Naive thymus-derived CD8-positive, alpha-beta T cell (primary cell): Measurements from ENCODE around the gene RBM19. TPM values are rescaled to one million over a fixed set of nuclear protein-coding genes. Genes with fewer than 3 reads are reported as not detected.
A peak's percentile ranks its signal among the peaks of the same experiment; 100 is the strongest.

Source experiments
- ATAC-seq, 2 donors: fragments of 150-1000 bp; cut with Tn5 transposase in 1 of 2; sonication (Bioruptor Pico), chemical (Tn5 transposase) in 1 of 2; 1 replicate in 1 of 2; 2 replicates in 1 of 2; pipeline ENCODE4 v1.10.0; 2021; ENCODE audit warnings: mild to moderate bottlenecking in 2 of 2, moderate library complexity in 2 of 2
- POLR2A ChIA-PET: fragments of 350-600 bp; sonication (Branson Sonifier 250); formaldehyde crosslinking; loops from one replicate; lab custom pipeline; 2021; ENCODE audit warnings: antibody characterized with exemption; lab: Charles Lee
- DNase-seq, 10 donors: peaks; one replicate each; pipeline versions ENCODE4 v3.0.0 to v3.0.0-alpha.2; 2020 to 2022
- H3K27ac Mint-ChIP-seq, 10 donors: one replicate each; pipeline ENCODE4 v1.8.0; 2020 to 2022; ENCODE audit warnings: mild to moderate bottlenecking in 10 of 10, mixed read lengths in 10 of 10, moderate library complexity in 4 of 10, inconsistent platforms in 1 of 10
- H3K27me3 Mint-ChIP-seq, 5 donors: one replicate each; pipeline ENCODE4 v1.8.0; 2021 to 2022; ENCODE audit warnings: mixed read lengths in 5 of 5
- H3K36me3 Mint-ChIP-seq, 3 donors: one replicate each; pipeline ENCODE4 v1.8.0; 2020 to 2022; ENCODE audit warnings: mixed read lengths in 3 of 3, mild to moderate bottlenecking in 2 of 3, inconsistent platforms in 1 of 3
- H3K4me1 Mint-ChIP-seq, 4 donors: one replicate each; pipeline ENCODE4 v1.8.0; 2021 to 2022; ENCODE audit warnings: mixed read lengths in 4 of 4
- H3K4me3 Mint-ChIP-seq, 10 donors: one replicate each; pipeline ENCODE4 v1.8.0; 2020 to 2022; ENCODE audit warnings: mild to moderate bottlenecking in 10 of 10, mixed read lengths in 10 of 10, moderate library complexity in 6 of 10, inconsistent platforms in 1 of 10
- H3K9me3 Mint-ChIP-seq, 9 donors: one replicate each; pipeline ENCODE4 v1.8.0; 2020 to 2022; ENCODE audit warnings: mixed read lengths in 9 of 9, mild to moderate bottlenecking in 3 of 9, inconsistent platforms in 1 of 9, moderate library complexity in 1 of 9
- polyA plus RNA-seq, 3 donors: library from polyadenylated mRNA; unstranded; fragments of 300-500 nt; fragmentation: Illumina TruSeq; gene quantifications; one replicate each; pipeline ENCODE4 v1.2.3, GENCODE V29; 2021
- total RNA-seq, 8 experiments: library from RNA in 2 of 8; stranded (reverse) in 2 of 8; gene quantifications; one replicate each; pipeline ENCODE4 v1.2.3 and lab custom pipeline; 2021 to 2026

The RBM19 gene
- total and polyA plus RNA-seq, 5 experiments from 2014 or later = 5.4 to 84.6 (median 15.4) TPM

DNA sequence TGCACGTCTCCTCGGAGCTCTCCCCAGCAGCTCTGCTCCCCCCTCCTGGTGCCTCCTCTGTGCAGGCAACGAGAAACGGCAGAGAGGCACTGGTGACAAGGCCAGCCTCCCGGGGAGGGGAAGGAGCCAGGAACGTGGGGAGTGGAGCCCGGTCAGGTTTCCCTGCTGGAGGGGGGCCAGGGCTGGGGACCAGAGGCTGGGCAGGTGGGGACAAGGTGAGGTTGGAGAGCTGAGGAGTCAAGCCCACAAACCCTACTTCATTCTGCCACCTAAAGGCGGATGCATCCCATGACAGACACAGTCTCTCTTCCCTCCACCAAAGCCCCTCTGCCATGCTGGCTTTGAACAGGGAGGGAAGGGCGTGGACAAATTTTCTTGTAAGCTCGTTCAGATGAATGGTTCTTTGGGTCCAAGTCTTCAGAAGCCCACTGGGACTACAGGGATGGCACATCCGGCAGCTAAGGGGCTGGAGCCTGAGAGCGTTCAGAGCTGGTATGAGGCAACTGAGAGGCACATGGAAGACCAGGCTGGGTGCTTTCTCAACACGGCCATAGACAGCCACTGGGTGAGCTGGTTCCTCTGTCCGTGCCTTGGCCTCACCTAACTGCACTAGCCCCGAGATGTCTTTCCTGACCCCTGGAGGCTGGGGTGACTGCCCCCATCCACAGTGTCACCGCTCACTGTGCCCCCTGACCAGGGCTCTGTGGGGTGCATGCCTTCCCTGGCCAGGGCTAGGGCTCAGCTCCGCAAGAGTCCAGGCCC lies 105.9 kb downstream of the RBM19 start:
- no peak overlapping the region for H3K4me3 Mint-ChIP-seq

DNA sequence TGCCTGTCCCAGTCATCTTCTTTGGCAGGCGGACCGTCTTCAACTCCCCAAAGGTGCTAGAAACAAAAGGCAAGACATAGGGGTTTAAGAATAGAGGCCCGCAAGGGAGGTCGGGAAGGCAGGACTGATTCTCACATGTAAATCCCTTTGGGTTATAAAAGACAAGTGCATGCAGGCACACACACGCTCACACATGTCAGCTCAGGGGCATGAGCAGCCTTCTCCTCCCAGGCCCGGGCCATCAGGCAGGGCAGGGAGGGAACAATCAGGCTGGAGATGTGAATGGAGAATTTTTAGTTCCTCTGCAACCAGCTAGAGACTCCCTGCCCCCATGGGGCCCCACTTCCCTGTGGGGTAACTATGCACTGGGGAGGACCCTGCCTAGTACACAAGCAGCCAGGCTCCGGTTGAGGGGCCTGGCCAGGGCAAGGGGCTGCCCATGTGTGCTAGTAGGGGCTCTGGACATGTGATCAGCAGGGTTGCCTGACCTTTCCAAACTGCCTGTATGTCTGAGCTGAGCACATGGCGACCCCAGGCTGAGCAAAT lies 107.2 kb downstream of the RBM19 start:
- DNase-seq (no peak), ATAC-seq (no peak)
- Mint-ChIP-seq H3K4me3 (no peak overlapping the region), H3K27ac (peak overlapping the region in 2 of 10 donors; percentile 19 to 24), H3K4me1 (peaks cover 0 to 21% (median 16%) of the 10 kb centered on the region in 4 donors), H3K9me3 (no peaks in the 10 kb centered on the region), H3K36me3 (peaks cover 0 to 62% (median 22%) of the 10 kb centered on the region in 3 donors), H3K27me3 (no peaks in the 10 kb centered on the region)
- POLR2A ChIA-PET = no interaction called here

More for the DNA sequence above, 105.9 kb downstream of the RBM19 start:
- Mint-ChIP-seq H3K27me3 (no peaks in the 10 kb centered on the region), H3K9me3 (no peaks in the 10 kb centered on the region), H3K4me1 (peaks cover 11 to 33% (median 25%) of the 10 kb centered on the region in 4 donors), H3K36me3 (peaks cover 0 to 56% (median 18%) of the 10 kb centered on the region in 3 donors), H3K27ac (no peak overlapping the region)
- no peak for DNase-seq
- no peak for ATAC-seq
- POLR2A ChIA-PET = no interaction called here

DNA sequence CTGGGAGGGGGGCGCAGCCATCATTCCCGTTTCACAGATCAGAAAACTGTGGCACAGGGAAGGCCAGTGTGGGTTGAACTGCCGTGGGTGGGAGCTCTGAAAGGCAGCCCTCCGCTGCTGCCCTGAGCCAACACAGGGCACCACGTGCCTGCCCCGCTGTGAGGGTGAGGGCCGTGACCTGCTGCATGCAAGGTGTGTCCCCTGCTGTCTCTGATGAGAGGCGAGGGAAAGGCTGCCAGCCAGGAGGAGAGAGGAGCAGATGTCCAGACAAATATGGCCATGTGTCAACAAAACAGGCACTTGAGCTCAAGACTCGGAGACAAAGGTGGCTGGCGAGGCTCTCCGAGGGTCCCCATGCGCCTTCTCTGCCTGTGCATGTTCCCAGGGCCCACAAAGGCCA lies 108.8 kb downstream of the RBM19 start:
- peaks cover 0 to 6% (median 4%) of the 10 kb centered on the region in 4 donors for H3K4me1 Mint-ChIP-seq
- POLR2A ChIA-PET = no interaction called here
- DNase-seq (no peak), ATAC-seq (no peak)
- H3K4me3 Mint-ChIP-seq = no peak overlapping the region
- peaks cover 0 to 69% (median 22%) of the 10 kb centered on the region in 3 donors for H3K36me3 Mint-ChIP-seq
- H3K27me3 Mint-ChIP-seq = no peaks in the 10 kb centered on the region
- H3K27ac Mint-ChIP-seq = no peak overlapping the region
- H3K9me3 Mint-ChIP-seq = no peaks in the 10 kb centered on the region

DNA sequence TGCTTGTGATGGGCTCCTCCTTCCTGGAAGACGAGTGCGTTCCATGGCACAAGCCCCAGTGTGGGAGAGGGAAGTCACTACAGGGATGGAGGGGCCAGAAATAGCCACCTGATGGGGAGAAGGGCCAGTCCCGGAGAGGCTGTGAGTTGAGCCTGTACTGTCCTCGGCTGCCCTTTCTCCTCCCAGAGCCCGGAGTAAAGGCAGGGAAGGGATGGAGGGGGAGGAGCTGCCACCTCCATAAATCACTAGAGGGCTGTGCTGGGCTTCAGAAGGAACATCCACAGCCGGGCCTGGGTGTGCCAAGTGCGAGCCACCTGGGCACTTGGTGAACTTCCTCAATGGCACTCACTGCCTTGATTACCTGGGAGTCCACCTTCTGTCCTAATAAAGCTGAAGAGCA lies 110.1 kb downstream of the RBM19 start:
- H3K4me3 Mint-ChIP-seq = no peak overlapping the region
- no peaks in the 10 kb centered on the region for H3K9me3 Mint-ChIP-seq
- peaks cover 0 to 68% (median 20%) of the 10 kb centered on the region in 3 donors for H3K36me3 Mint-ChIP-seq
- H3K27ac Mint-ChIP-seq = no peak overlapping the region
- DNase-seq = no peak
- no peaks in the 10 kb centered on the region for H3K4me1 Mint-ChIP-seq
- POLR2A ChIA-PET = no interaction called here
- no peaks in the 10 kb centered on the region for H3K27me3 Mint-ChIP-seq
- no peak for ATAC-seq

- no peaks in the 10 kb centered on the region for H3K9me3 Mint-ChIP-seq
- H3K4me3 Mint-ChIP-seq = no peak overlapping the region
- POLR2A ChIA-PET = no interaction called here
- H3K27ac Mint-ChIP-seq = peak overlapping the region in 1 of 10 donors; percentile 44
- DNase-seq = no peak
- ATAC-seq = no peak
- no peaks in the 10 kb centered on the region for H3K4me1 Mint-ChIP-seq
- H3K36me3 Mint-ChIP-seq = peaks cover 0 to 67% (median 20%) of the 10 kb centered on the region in 3 donors
- no peaks in the 10 kb centered on the region for H3K27me3 Mint-ChIP-seq
These were observed 111.6 kb downstream of the RBM19 start for GRCh38 chr12:113854385-113855142.

DNA sequence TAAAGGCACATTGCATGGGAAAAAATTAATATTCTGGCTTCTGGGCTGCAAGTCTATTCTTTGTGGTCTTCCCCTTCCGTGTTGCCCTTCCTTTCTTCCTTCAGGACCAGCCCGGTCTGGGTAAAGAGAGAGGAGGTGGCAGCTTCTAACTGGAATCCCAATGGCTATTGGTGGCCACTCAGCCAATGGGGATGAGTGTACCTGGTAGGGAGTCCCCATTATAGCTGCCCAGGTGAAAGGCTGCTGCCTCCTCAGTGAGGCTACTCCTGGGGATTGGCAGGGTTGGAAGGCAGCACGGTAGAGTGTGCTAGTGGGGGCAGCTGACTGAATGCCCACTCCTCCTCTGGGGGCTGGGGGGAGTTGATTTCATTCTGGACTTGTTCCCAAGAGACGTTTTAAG lies 112.6 kb downstream of the RBM19 start:
- no peak for DNase-seq
- Mint-ChIP-seq H3K27me3 (no peaks in the 10 kb centered on the region), H3K36me3 (peaks cover 0 to 63% (median 20%) of the 10 kb centered on the region in 3 donors), H3K4me3 (no peak overlapping the region), H3K9me3 (no peaks in the 10 kb centered on the region), H3K4me1 (peaks cover 0 to 3% (median 0%) of the 10 kb centered on the region in 4 donors), H3K27ac (no peak overlapping the region)
- POLR2A ChIA-PET = no interaction called here
- no peak for ATAC-seq

DNA sequence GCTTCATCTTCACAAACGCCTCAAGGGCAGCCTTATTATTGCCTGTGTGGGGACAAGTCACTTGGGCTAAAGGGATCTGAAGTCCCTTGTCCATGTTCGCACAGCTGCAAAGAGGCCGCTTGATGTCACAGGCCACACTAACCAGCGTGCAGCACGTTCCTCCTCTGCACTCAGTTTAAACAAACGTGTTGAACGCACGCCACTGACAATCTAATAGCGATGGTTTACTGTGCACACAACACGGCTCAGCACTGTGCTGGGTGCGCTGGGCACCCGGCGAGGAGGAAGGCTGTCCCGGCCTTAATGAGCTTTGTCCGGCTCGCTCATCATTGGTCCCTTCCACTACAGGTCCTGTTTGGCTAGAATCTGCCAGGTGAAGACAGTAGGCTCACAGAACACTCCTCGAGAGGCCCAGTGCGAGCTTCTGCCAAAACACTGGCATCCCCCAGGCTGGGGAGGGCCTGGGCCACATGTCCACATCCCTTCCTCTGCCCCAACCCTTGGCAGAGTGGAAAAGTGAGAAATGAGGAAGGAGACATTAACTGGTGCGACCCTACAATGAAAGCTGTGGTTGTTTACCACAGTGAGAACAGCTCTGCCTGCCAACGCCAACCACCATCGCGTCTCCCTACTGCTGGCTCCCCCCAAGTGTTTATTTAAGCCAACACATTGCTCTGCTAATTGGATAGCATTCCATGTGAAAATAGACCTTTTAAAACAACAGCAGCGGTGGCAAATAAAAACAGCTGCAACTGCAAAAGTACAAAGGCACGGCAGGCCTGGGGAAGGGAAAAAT lies 113.2 kb downstream of the RBM19 start:
- H3K36me3 Mint-ChIP-seq = peaks cover 0 to 63% (median 15%) of the 10 kb centered on the region in 3 donors
- H3K9me3 Mint-ChIP-seq = no peaks in the 10 kb centered on the region
- ATAC-seq (no peak), DNase-seq (no peak)
- no peak overlapping the region for H3K4me3 Mint-ChIP-seq
- H3K27ac Mint-ChIP-seq = peak overlapping the region in 1 of 10 donors; percentile 51
- POLR2A ChIA-PET = no interaction called here
- H3K4me1 Mint-ChIP-seq = peaks cover 0 to 3% (median 0%) of the 10 kb centered on the region in 4 donors
- H3K27me3 Mint-ChIP-seq = no peaks in the 10 kb centered on the region

DNA sequence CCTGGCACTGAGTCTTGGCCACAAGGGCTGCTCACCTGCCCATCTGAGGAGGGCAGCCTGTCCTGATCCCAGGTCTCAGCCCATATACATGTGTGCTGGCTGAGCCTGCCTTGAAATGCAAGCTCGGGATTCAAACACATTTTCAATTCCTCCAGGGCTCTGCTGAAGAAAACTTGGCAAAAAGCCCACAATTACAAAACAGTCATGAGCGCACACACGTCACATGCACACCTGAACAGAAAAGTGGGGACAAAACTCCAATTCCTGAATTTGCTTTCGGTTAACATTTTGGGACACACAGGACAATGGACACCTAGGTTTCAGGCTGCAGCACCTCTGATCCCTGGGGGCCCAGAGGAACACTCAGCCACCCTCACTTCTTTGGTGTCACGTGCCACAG lies 113.9 kb downstream of the RBM19 start:
- DNase-seq (no peak), ATAC-seq (no peak)
- peaks cover 0 to 64% (median 15%) of the 10 kb centered on the region in 3 donors for H3K36me3 Mint-ChIP-seq
- no peaks in the 10 kb centered on the region for H3K9me3 Mint-ChIP-seq
- no peaks in the 10 kb centered on the region for H3K27me3 Mint-ChIP-seq
- no peak overlapping the region for H3K27ac Mint-ChIP-seq
- peaks cover 0 to 3% (median 0%) of the 10 kb centered on the region in 4 donors for H3K4me1 Mint-ChIP-seq
- H3K4me3 Mint-ChIP-seq = no peak overlapping the region
- POLR2A ChIA-PET = no interaction called here

- no peak for ATAC-seq
- no peak overlapping the region for H3K4me3 Mint-ChIP-seq
- POLR2A ChIA-PET = no interaction called here
These were observed 115.6 kb downstream of the RBM19 start for GRCh38 chr12:113850309-113851056.

GRCh38 chr12:113847856-113848255 lies 118.3 kb downstream of the RBM19 start:
- H3K27me3 Mint-ChIP-seq = no peaks in the 10 kb centered on the region
- peak overlapping the region in 1 of 10 donors; percentile 44 for H3K27ac Mint-ChIP-seq
- POLR2A ChIA-PET = no interaction called here
- peaks cover 0 to 63% (median 10%) of the 10 kb centered on the region in 3 donors for H3K36me3 Mint-ChIP-seq
- ATAC-seq (no peak), DNase-seq (no peak)
- H3K4me1 Mint-ChIP-seq = peaks cover 0 to 9% (median under 1%) of the 10 kb centered on the region in 4 donors
- H3K9me3 Mint-ChIP-seq = no peaks in the 10 kb centered on the region
- no peak overlapping the region for H3K4me3 Mint-ChIP-seq

More at GRCh38 chr12:113850309-113851056, 115.6 kb downstream of the RBM19 start:
- no peak for DNase-seq
- Mint-ChIP-seq H3K36me3 (peaks cover 0 to 60% (median 5%) of the 10 kb centered on the region in 3 donors), H3K27ac (no peak overlapping the region), H3K4me1 (peaks cover 0 to 6% (median 0%) of the 10 kb centered on the region in 4 donors), H3K27me3 (no peaks in the 10 kb centered on the region), H3K9me3 (no peaks in the 10 kb centered on the region)

DNA sequence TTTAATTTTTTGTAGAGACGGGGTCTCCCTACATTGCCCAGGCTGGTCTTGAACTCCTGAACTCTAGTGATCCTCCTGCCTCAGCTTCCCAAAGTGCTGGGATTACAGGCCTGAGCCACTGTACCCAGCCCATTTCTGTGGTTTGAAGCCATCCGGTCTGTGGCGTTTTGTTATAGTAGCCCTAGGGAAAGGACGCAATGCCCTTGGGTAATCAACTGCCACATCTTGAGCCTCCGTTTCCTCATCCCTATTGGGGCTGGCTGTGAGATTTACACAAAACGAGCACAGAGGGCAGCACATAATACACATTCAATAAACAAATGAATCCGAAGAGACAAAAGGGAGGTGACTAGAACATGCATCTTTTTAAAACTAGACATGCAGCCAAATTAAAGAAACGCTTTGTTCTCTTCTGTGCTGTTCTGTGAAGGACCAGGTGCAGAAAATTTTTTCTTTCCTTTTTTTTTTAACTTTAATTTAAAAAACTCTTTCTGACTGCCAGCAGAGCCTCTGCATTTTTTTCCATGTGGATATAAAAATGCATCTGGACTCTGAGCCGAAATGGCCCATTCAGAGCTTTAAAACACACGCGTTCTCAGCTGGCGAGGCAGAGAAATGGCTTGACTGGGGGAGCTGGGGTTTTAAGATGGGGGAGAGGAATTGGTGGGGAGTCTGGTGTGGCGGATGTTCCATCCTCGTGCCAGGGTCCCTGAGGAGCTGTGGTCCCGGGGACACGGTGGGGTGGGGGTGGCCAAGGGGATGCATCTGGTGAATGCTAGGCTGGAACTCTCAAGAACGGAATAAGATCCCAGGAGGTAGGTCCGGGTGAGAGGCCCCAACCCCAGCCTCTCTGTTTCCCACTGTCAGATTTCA lies 119.0 kb downstream of the RBM19 start:
- no peaks in the 10 kb centered on the region for H3K9me3 Mint-ChIP-seq
- H3K36me3 Mint-ChIP-seq = peaks cover 0 to 68% (median 16%) of the 10 kb centered on the region in 3 donors
- POLR2A ChIA-PET = no interaction called here
- ATAC-seq (no peak), DNase-seq (no peak)
- no peak overlapping the region for H3K27ac Mint-ChIP-seq
- no peaks in the 10 kb centered on the region for H3K27me3 Mint-ChIP-seq
- peaks cover 0 to 14% (median 6%) of the 10 kb centered on the region in 4 donors for H3K4me1 Mint-ChIP-seq
- H3K4me3 Mint-ChIP-seq = no peak overlapping the region
